Measurements from ENCODE around the gene CASP6.

DNA sequence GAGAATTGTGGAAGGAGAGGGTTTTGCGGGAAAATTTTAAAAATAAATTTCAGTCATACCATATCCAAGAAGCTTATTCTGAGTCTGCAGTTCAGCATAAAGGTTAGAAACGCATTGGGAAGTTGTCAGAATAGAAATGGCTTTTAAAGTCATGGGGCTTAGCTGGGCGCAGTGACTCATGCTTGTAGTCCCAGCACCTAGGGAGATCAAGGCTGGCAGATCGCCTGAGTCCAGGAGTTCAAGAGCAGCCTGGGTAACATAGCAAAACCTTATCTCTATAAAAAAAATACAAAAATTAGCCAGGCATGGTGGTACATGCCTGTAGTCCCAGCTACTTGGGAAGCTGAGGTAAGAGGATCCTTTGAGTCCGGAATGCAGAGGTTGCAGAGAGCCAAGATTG lies 30.5 kb upstream of the CASP6 start:
- TF ChIP-seq POLR2A (IDR thresholded peaks at IDR 0.05; ENCODE audit: low read depth, low read length) (no peak), POLR2AphosphoS5 (IDR thresholded peaks at IDR 0.05; ENCODE audit: low read depth, low read length) (no peak)

All from GM12892 (cell line).